SK-N-MC (cell line): Measurements from ENCODE around the gene ERBB4.
"Not testable (repeated sequence)": the region's sequence is repeated elsewhere in the genome, so short reads cannot be mapped to it uniquely, and the experiment has no call there.

Experiments used
- DNase-seq: peaks from one replicate; pipeline ENCODE4 v3.0.0-alpha.2; 2011; ENCODE audit warnings: low read depth, low spot score
- H3K27ac ChIP-seq: fragments of 200-600 bp; sonication (generic); 2 replicates; pipeline ENCODE4 v1.5.1; 2016; ENCODE audit warnings: mixed run types
- H3K36me3 ChIP-seq: fragments of 200-600 bp; sonication (generic); 2 replicates; pipeline ENCODE4 v1.6.1; 2017; ENCODE audit warnings: antibody characterized with exemption, low read length, mixed read lengths; ENCODE audit not compliant: insufficient read depth
- H3K4me3 ChIP-seq: fragments of 200-600 bp; sonication (generic); 2 replicates; pipeline ENCODE4 v1.5.1; 2016
- H3K9ac ChIP-seq: fragments of 200-600 bp; sonication (generic); 2 replicates; pipeline ENCODE4 v1.8.0; 2017; ENCODE audit warnings: mixed run types, mixed read lengths; ENCODE audit not compliant: insufficient read length
- H3K9me3 ChIP-seq: fragments of 200-600 bp; sonication (generic); 2 replicates; pipeline ENCODE4 v1.6.1; 2017; ENCODE audit warnings: low read depth, mild to moderate bottlenecking, antibody characterized with exemption, low read length, moderate library complexity, mixed read lengths
- EZH2 ChIP-seq: fragments of 200-600 bp; sonication (generic); IDR thresholded peaks from one replicate; pipeline ENCODE4 v1.6.1; 2017; ENCODE audit warnings: antibody characterized with exemption
- FOXP2 ChIP-seq: optimal IDR thresholded peaks from 2 replicates; pipeline ENCODE3; 2011; ENCODE audit warnings: mild to moderate bottlenecking, moderate library complexity; ENCODE audit not compliant: insufficient read depth; ENCODE audit errors: extremely low read length, control extremely low read depth
- POLR2AphosphoS5 ChIP-seq: IDR thresholded peaks from 2 replicates; pipeline ENCODE4 v1.6.1; 2012; ENCODE audit warnings: mild to moderate bottlenecking, low read depth, low read length, borderline replicate concordance

ERBB4 gene

GRCh38 chr2:212266297-212266696 is 272.3 kb downstream of the ERBB4 start:
- H3K27ac ChIP-seq = no peak overlapping the region
- no peak for TF ChIP-seq POLR2AphosphoS5
- TF ChIP-seq EZH2 = no peak
- TF ChIP-seq FOXP2 = no peak
- no peak for DNase-seq
- H3K4me3 ChIP-seq = no peak overlapping the region
- no peak overlapping the region for H3K9ac ChIP-seq
- no peaks in the 10 kb centered on the region for H3K36me3 ChIP-seq
- H3K9me3 ChIP-seq = no peaks in the 10 kb centered on the region

- Histone ChIP-seq H3K4me3 (no peak overlapping the region), H3K9ac (no peak overlapping the region), H3K36me3 (no peaks in the 10 kb centered on the region), H3K27ac (no peak overlapping the region), H3K9me3 (no peaks in the 10 kb centered on the region)
- DNase-seq = no peak
- TF ChIP-seq POLR2AphosphoS5 (no peak), FOXP2 (no peak), EZH2 (no peak)
Observed at GRCh38 chr2:212265777-212266176, 272.8 kb downstream of the ERBB4 start.

DNA sequence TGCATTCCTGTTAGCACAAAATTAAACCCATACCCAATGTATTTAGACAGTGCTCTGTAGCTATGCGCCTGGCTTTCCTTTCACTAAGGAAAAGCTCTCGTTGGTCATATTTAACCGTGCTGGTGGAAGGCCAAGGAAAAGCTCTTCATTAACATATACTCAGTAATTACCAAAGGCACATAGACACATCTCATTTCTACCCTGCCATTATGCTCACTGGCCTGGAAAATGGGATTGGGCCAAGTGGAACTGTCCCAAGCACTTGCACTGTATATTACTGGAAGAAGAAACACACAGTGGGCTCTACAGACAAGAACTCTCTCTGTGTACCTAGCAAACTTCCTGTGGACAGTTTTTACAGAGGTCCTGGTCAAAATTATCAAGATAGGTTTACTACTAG is 274.4 kb downstream of the ERBB4 start:
- no peaks in the 10 kb centered on the region for H3K36me3 ChIP-seq
- TF ChIP-seq POLR2AphosphoS5 = no peak
- no peak for TF ChIP-seq EZH2
- no peak for TF ChIP-seq FOXP2
- no peak for DNase-seq
- H3K9ac ChIP-seq = no peak overlapping the region
- no peak overlapping the region for H3K27ac ChIP-seq
- H3K4me3 ChIP-seq = no peak overlapping the region
- H3K9me3 ChIP-seq = no peaks in the 10 kb centered on the region

DNA sequence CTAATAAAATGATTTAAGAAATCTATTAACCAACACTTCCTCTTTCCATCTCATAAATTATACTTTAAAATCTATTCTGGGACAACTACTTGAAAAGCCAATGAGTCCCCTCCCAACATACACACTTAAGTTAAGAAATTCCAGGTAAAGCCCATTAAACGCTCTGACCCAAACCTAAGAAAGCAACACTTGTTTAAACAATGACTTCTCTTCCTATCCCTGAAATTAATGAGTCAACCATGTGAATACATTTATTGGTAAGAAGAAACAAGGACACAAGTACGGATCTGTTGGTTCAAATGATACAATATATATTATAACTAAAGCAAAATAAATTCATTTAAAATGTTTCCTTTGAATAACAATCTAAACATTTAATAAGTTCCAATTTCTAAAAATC is 279.4 kb downstream of the ERBB4 start:
- Histone ChIP-seq H3K9me3 (no peaks in the 10 kb centered on the region), H3K27ac (no peak overlapping the region), H3K36me3 (no peaks in the 10 kb centered on the region), H3K9ac (no peak overlapping the region), H3K4me3 (no peak overlapping the region)
- TF ChIP-seq EZH2 (no peak), POLR2AphosphoS5 (no peak), FOXP2 (no peak)
- no peak for DNase-seq

DNA sequence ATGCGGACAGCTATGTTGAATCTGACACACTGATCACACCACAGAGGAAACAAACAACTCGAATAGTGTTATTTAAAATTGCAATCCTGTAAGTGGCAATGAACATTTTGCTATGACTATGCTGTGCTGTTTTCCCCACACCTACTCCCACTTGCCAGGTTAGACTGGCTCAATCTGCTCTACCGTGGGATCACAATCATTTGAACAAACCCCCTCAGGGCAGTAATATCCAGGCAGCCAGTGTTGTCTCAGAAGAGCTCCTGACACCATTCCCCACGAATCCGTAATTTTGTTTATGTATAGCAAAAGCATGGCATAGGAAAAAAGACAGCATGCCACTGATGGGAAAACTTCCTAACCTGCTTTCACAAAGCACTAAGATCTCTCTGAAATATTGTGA is 284.3 kb downstream of the ERBB4 start:
- Histone ChIP-seq H3K36me3 (no peaks in the 10 kb centered on the region), H3K9ac (no peak overlapping the region), H3K9me3 (no peaks in the 10 kb centered on the region), H3K4me3 (no peak overlapping the region), H3K27ac (no peak overlapping the region)
- DNase-seq = no peak
- TF ChIP-seq EZH2 (no peak), FOXP2 (no peak)

DNA sequence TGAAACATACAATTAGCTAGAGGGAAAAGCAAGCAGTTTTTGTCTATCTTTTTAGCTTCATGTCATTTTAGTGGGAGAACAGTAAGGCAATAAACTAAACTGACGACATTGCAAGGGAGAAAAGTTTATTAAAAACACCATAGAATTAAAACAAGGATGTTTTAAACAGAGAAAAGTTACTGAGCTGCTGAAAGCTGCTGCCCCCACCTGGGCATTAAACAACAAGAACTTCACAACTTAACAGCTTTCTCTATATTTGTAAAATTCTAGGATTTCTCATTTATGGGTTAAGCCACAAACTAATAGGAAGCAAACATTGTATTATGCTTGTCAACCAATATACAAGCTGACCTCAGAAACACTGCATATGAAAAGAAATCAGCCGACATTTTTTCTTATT is 289.2 kb downstream of the ERBB4 start:
- H3K4me3 ChIP-seq = no peak overlapping the region
- H3K36me3 ChIP-seq = no peaks in the 10 kb centered on the region
- DNase-seq = no peak
- no peak overlapping the region for H3K27ac ChIP-seq
- TF ChIP-seq POLR2AphosphoS5 (no peak), EZH2 (no peak), FOXP2 (no peak)
- no peak overlapping the region for H3K9ac ChIP-seq
- no peaks in the 10 kb centered on the region for H3K9me3 ChIP-seq

- TF ChIP-seq EZH2 = no peak
- no peak for TF ChIP-seq POLR2AphosphoS5
- TF ChIP-seq FOXP2 = no peak
- no peaks in the 10 kb centered on the region for H3K36me3 ChIP-seq
- no peaks in the 10 kb centered on the region for H3K9me3 ChIP-seq
- H3K9ac ChIP-seq = no peak overlapping the region
- no peak overlapping the region for H3K4me3 ChIP-seq
- no peak overlapping the region for H3K27ac ChIP-seq
- no peak for DNase-seq
Observed at GRCh38 chr2:212245880-212246279, 292.7 kb downstream of the ERBB4 start.

- no peak overlapping the region for H3K4me3 ChIP-seq
- H3K27ac ChIP-seq = no peak overlapping the region
- no peak overlapping the region for H3K9ac ChIP-seq
- no peaks in the 10 kb centered on the region for H3K9me3 ChIP-seq
- H3K36me3 ChIP-seq = no peaks in the 10 kb centered on the region
- TF ChIP-seq EZH2 (no peak), FOXP2 (no peak), POLR2AphosphoS5 (no peak)
- DNase-seq = no peak
Observed at GRCh38 chr2:212242724-212243123, 295.9 kb downstream of the ERBB4 start.

DNA sequence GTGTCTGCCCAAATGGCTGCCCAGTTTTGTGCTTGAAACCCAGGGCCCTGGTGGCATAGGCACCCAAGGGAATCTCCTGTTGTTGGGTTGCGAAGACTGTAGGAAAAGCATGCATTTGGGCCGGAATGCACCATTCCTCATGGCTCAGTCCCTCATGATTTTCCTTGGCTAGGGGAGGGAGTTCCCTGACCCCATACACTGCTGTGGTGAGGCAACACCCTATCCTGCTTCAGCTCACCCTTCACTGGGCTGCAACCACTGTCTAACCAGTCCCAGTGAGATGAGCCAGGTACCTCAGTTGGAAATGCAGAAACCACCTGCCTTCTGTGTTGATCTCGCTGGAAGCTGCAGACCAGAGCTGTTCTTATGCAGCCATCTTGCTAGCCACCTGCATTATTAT is 300.4 kb downstream of the ERBB4 start:
- not testable (repeated sequence) for H3K9ac ChIP-seq, H3K27ac ChIP-seq, H3K36me3 ChIP-seq, H3K4me3 ChIP-seq, H3K9me3 ChIP-seq, DNase-seq

DNA sequence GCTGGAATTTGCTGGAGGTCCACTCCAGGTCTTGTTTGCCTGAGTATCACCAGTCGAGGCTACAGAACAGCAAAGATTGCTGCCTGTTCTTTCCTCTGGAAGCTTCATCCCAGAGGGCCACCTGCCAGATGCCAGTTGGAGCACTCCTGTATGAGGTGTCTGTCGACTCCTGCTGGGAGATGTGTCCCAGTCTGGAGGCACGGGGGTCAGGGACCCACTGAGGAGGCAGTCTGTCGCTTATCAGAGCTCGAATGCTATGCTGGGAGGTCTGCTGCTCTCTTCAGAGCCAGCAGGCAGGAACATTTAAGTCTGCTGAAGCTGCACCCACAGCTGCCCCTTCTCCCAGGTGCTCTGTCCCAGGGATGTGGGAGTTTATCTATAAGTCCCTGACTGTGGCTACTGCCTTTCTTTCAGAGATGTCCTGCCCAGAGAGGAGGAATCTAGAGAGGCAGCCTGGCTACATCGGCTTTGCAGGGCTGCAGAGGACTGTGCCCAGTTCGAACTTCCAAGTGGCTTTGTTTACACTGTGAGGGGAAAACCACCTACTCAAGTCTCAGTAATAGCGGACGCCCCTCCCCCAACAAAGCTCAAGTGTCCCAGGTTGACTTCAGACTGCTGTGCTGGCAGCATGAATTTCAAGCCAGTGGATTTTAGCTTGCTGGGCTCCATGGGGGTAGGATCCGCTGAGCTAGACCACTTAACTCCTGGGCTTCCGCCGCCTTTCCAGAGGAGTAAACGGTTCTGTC is 301.1 kb downstream of the ERBB4 start:
- H3K4me3 ChIP-seq = no peak overlapping the region
- H3K27ac ChIP-seq = no peak overlapping the region
- H3K36me3 ChIP-seq = no peaks in the 10 kb centered on the region
- TF ChIP-seq FOXP2 (no peak), POLR2AphosphoS5 (no peak), EZH2 (no peak)
- H3K9me3 ChIP-seq = no peaks in the 10 kb centered on the region
- no peak for DNase-seq
- no peak overlapping the region for H3K9ac ChIP-seq
